Smooth muscle cell (in vitro differentiated cells): ENCODE data around the gene CACNA1S. TPM values are rescaled to one million over a fixed set of nuclear protein-coding genes. Genes with fewer than 3 reads are reported as not detected.

Experiments
- DNase-seq: peaks from one replicate; lab custom pipeline; 2025; ENCODE audit not compliant: unreplicated experiment; lab: John Stamatoyannopoulos, UW
- H2AFZ ChIP-seq: fragments of 200-600 bp; sonication (generic); 2 replicates; pipeline ENCODE4 v1.6.0; 2016; ENCODE audit warnings: antibody characterized with exemption, low read depth, mild to moderate bottlenecking
- H3F3A ChIP-seq: fragments of 200-600 bp; sonication (generic); 2 replicates; pipeline ENCODE4 v1.6.0; 2017; ENCODE audit warnings: antibody characterized with exemption, low read depth
- H3K27ac ChIP-seq: fragments of 200-600 bp; sonication (generic); 2 replicates; pipeline ENCODE4 v1.5.1; 2016; ENCODE audit warnings: low read depth, mild to moderate bottlenecking
- H3K27me3 ChIP-seq: fragments of 200-600 bp; sonication (generic); 2 replicates; pipeline ENCODE4 v1.6.1; 2016; ENCODE audit warnings: low read depth, mild to moderate bottlenecking
- H3K36me3 ChIP-seq: fragments of 200-600 bp; sonication (generic); 2 replicates; pipeline ENCODE4 v1.5.1; 2016; ENCODE audit warnings: low read depth
- H3K4me1 ChIP-seq: fragments of 200-600 bp; sonication (generic); 2 replicates; pipeline ENCODE4 v1.5.1; 2016; ENCODE audit warnings: low read depth
- H3K4me2 ChIP-seq: fragments of 200-600 bp; sonication (generic); 2 replicates; pipeline ENCODE4 v1.6.0; 2016; ENCODE audit warnings: mild to moderate bottlenecking
- H3K4me3 ChIP-seq: fragments of 200-600 bp; sonication (generic); 2 replicates; pipeline ENCODE4 v1.5.1; 2016; ENCODE audit warnings: mild to moderate bottlenecking
- H3K79me2 ChIP-seq: fragments of 200-600 bp; sonication (generic); 2 replicates; pipeline ENCODE4 v1.6.0; 2016; ENCODE audit warnings: low read depth, mild to moderate bottlenecking
- H3K9ac ChIP-seq: fragments of 200-600 bp; sonication (generic); 2 replicates; pipeline ENCODE4 v1.6.0; 2016; ENCODE audit warnings: low read depth
- H3K9me3 ChIP-seq: fragments of 200-600 bp; sonication (generic); replicated peaks from 2 replicates; pipeline ENCODE4 v1.5.1; 2016; ENCODE audit warnings: low read depth
- H4K20me1 ChIP-seq: fragments of 200-600 bp; sonication (generic); 2 replicates; pipeline ENCODE4 v1.6.0; 2016; ENCODE audit warnings: low read depth
- CTCF ChIP-seq: fragments of 200-600 bp; sonication (generic); IDR thresholded peaks from 2 replicates; pipeline ENCODE4 v1.5.1; 2017; ENCODE audit warnings: borderline replicate concordance, mild to moderate bottlenecking, antibody characterized with exemption; ENCODE audit not compliant: insufficient read depth, poor library complexity, severe bottlenecking
- WGBS: methylation state at CpG from one replicate; pipeline ENCODE4 v1.1.7; 2016; ENCODE audit warnings: low lambda C conversion rate; 5-methylcytosine and 5-hydroxymethylcytosine counted together
- polyA plus RNA-seq: library from polyadenylated mRNA; unstranded; fragments of >200 nt; fragmentation: Nextera tagmentation; extraction: Ambion mirVana; gene quantifications from 2 replicates; pipeline ENCODE4 v1.2.1, GENCODE V29; 2016
- total RNA-seq: library from RNA; depleted of rRNA; stranded (reverse); fragments of >200 nt; gene quantifications from 2 replicates; pipeline ENCODE4 v1.2.3, GENCODE V29; 2014

Gene CACNA1S
- total and polyA plus RNA-seq, 2 experiments from 2014 or later, result not detected

GRCh38 chr1:201155354-201155753 lies 43.1 kb upstream of the CACNA1S start:
- H3K36me3 ChIP-seq, result peaks cover 13% of the 10 kb centered on the region
- H2AFZ ChIP-seq, result no peak overlapping the region
- no peak overlapping the region for H3K4me2 ChIP-seq
- peaks cover 7% of the 10 kb centered on the region for H4K20me1 ChIP-seq
- no peaks in the 10 kb centered on the region for H3K9me3 ChIP-seq
- no peaks in the 10 kb centered on the region for H3K27me3 ChIP-seq
- H3K4me1 ChIP-seq, result peaks cover 13% of the 10 kb centered on the region
- 93% methylated on average over 2 of the region's 2 CpGs for WGBS
- H3F3A ChIP-seq, result no peaks in the 10 kb centered on the region
- peaks cover 23% of the 10 kb centered on the region for H3K79me2 ChIP-seq
- no peak overlapping the region for H3K4me3 ChIP-seq
- DNase-seq, result no peak
- H3K27ac ChIP-seq, result no peak overlapping the region
- TF ChIP-seq CTCF, result no peak
- H3K9ac ChIP-seq, result no peak overlapping the region

GRCh38 chr1:201154389-201155165 lies 42.4 kb upstream of the CACNA1S start, which contains the start of gene TMEM9:
Gene TMEM9, minus strand, starts transcription at chr1:201154474. Its CDS starts 551 bp downstream, at chr1:201153923.
- TF ChIP-seq CTCF, result no peak

GRCh38 chr1:201153474-201154388 lies 41.5 kb upstream of the CACNA1S start:
- Histone ChIP-seq H3K36me3 (peaks cover 24% of the 10 kb centered on the region), H3K4me3 (peak overlapping the region; percentile 76), H3K4me2 (peak overlapping the region; percentile 86), H3K9ac (peak overlapping the region; percentile 65), H3K27ac (no peak overlapping the region), H4K20me1 (peaks cover 20% of the 10 kb centered on the region), H3K27me3 (no peaks in the 10 kb centered on the region), H2AFZ (peak overlapping the region; percentile 90), H3K9me3 (no peaks in the 10 kb centered on the region), H3K79me2 (peaks cover 23% of the 10 kb centered on the region), H3K4me1 (peaks cover 13% of the 10 kb centered on the region), H3F3A (no peaks in the 10 kb centered on the region)
- WGBS, result 2% methylated on average over 24 of the region's 37 CpGs
- no peak for TF ChIP-seq CTCF
- DNase-seq, result peak; percentile 83

More at GRCh38 chr1:201154389-201155165, 42.4 kb upstream of the CACNA1S start, which contains the start of gene TMEM9:
- 19% methylated on average over 31 of the region's 31 CpGs for WGBS
- no peaks in the 10 kb centered on the region for H3K9me3 ChIP-seq
- peaks cover 20% of the 10 kb centered on the region for H3K36me3 ChIP-seq
- H3K4me1 ChIP-seq, result peaks cover 13% of the 10 kb centered on the region
- H2AFZ ChIP-seq, result peak within 1 kb of the TSS; percentile 90
- H4K20me1 ChIP-seq, result peaks cover 13% of the 10 kb centered on the region
- peak within 1 kb of the TSS; percentile 65 for H3K9ac ChIP-seq
- peak within 1 kb of the TSS; percentile 76 for H3K4me3 ChIP-seq
- H3F3A ChIP-seq, result no peaks in the 10 kb centered on the region
- H3K4me2 ChIP-seq, result peak within 1 kb of the TSS; percentile 86
- DNase-seq, result peak; percentile 84
- H3K27ac ChIP-seq, result no peak within 1 kb of the TSS
- H3K27me3 ChIP-seq, result no peaks in the 10 kb centered on the region
- peaks cover 23% of the 10 kb centered on the region for H3K79me2 ChIP-seq
